ENCODE data around the gene NTRK3. TPM values are rescaled to one million over a fixed set of nuclear protein-coding genes. Genes with fewer than 3 reads are reported as not detected.

Gene NTRK3
- polyA plus RNA-seq, 1 donor (not counting 4 experiments of a cell fraction or from before 2014, with no cell fraction given) = not detected

DNA sequence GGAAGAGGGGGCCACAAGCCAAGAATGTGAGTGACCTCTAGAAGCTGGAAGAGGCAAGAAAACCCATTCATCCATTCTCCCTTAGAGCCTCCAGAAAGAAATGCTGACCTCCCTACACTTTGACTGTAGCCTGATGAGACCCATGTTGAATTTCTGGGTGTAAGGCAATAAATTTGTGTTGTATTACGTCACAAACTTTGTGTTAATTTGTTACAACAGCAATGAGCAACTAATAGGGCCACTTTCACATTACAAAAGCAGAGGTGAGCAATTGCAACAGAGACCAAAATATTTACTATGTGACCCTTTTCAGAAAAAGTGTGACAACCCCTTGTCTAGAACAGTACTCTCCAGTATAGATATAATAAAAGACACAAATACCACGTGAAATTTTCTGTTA lies 101.2 kb downstream of the NTRK3 start:
- dilution Hi-C loops (cut with MboI; ENCODE audit: extremely low pct_ligation_motif_present, low sequenced_read_pairs) = no loop called here

DNA sequence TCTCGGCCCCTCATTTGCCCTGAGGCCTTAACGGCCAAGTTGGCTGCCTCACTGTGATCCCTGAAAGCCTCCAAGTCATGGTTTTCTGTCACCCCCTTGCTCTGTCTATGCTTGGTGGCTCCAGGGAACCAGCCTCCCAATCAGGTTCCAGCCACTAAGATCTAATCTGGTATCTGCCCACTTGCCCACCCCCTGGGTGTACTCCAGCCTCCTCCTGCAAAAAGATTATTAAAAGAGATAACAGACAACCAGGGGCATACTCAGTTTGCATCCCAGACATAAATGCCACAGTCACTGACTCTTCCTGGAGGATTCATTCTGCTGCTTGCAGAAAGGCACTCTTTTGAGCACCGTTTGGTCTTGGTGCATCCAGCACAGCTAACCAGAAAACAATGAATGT lies 103.9 kb downstream of the NTRK3 start:
- no peaks in the 10 kb centered on the region for H3K36me3 ChIP-seq (ENCODE audit: control insufficient read depth in 2 of 2, extremely low read depth in 1 of 2, insufficient read depth in 2 of 2, low read length in 2 of 2)
- H3K27ac ChIP-seq (ENCODE audit: control insufficient read depth, insufficient read depth, low read length) = no peak overlapping the region
- H3K4me1 ChIP-seq (ENCODE audit: control insufficient read depth, extremely low read depth, insufficient read depth, low read length) = no peaks in the 10 kb centered on the region
- FAIRE-seq (no peak), DNase-seq (ENCODE audit: low read depth, low spot score) (no peak)
- H3K9ac ChIP-seq (ENCODE audit: control insufficient read depth, extremely low read depth, insufficient read depth, low read length) = no peak overlapping the region
- no peak overlapping the region for H2AFZ ChIP-seq (ENCODE audit: control insufficient read depth, low read length)
- H4K20me1 ChIP-seq (ENCODE audit: control insufficient read depth, extremely low read depth, insufficient read depth, low read length) = no peaks in the 10 kb centered on the region
- H3K4me2 ChIP-seq (ENCODE audit: control insufficient read depth, extremely low read depth, insufficient read depth, low read depth, low read length) = no peak overlapping the region
- TF ChIP-seq EZH2 (IDR thresholded peaks at IDR 0.05; ENCODE audit: low read length) = no peak
- TF ChIP-seq, protein P1, sequence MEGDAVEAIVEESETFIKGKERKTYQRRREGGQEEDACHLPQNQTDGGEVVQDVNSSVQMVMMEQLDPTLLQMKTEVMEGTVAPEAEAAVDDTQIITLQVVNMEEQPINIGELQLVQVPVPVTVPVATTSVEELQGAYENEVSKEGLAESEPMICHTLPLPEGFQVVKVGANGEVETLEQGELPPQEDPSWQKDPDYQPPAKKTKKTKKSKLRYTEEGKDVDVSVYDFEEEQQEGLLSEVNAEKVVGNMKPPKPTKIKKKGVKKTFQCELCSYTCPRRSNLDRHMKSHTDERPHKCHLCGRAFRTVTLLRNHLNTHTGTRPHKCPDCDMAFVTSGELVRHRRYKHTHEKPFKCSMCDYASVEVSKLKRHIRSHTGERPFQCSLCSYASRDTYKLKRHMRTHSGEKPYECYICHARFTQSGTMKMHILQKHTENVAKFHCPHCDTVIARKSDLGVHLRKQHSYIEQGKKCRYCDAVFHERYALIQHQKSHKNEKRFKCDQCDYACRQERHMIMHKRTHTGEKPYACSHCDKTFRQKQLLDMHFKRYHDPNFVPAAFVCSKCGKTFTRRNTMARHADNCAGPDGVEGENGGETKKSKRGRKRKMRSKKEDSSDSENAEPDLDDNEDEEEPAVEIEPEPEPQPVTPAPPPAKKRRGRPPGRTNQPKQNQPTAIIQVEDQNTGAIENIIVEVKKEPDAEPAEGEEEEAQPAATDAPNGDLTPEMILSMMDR (optimal IDR thresholded peaks at IDR 0.05 in 1 of 3, IDR thresholded peaks at IDR 0.05 in 1 of 3, conservative IDR thresholded peaks at IDR 0.05 in 1 of 3; ENCODE audit: extremely low read depth in 1 of 3, insufficient read depth in 2 of 3, low read length in 3 of 3) = no peak
- no peaks in the 10 kb centered on the region for H3K9me1 ChIP-seq (ENCODE audit: control insufficient read depth, extremely low read depth, insufficient read depth, low read length)
- H3K27me3 ChIP-seq (ENCODE audit: control insufficient read depth, extremely low read depth, insufficient read depth, low read length) = no peaks in the 10 kb centered on the region
- H3K9me3 ChIP-seq (ENCODE audit: control insufficient read depth, low read depth, low read length) = peaks cover 5% of the 10 kb centered on the region
- H3K4me3 ChIP-seq (ENCODE audit: control insufficient read depth in 2 of 3, extremely low read depth in 1 of 3, insufficient read depth in 2 of 3, low read depth in 1 of 3, low read length in 3 of 3) = no peak overlapping the region
- dilution Hi-C loops (cut with MboI; ENCODE audit: extremely low pct_ligation_motif_present, low sequenced_read_pairs) = no loop called here
- H3K79me2 ChIP-seq (ENCODE audit: control insufficient read depth, insufficient read depth, low read length) = no peaks in the 10 kb centered on the region

More for the DNA sequence above, 101.2 kb downstream of the NTRK3 start:
- H3K27ac ChIP-seq (ENCODE audit: control insufficient read depth, insufficient read depth, low read length) = no peak overlapping the region
- no peak overlapping the region for H2AFZ ChIP-seq (ENCODE audit: control insufficient read depth, low read length)
- no peaks in the 10 kb centered on the region for H3K79me2 ChIP-seq (ENCODE audit: control insufficient read depth, insufficient read depth, low read length)
- DNase-seq (ENCODE audit: low read depth, low spot score) (no peak), FAIRE-seq (no peak)
- no peak overlapping the region for H3K9ac ChIP-seq (ENCODE audit: control insufficient read depth, extremely low read depth, insufficient read depth, low read length)
- no peak overlapping the region for H3K4me2 ChIP-seq (ENCODE audit: control insufficient read depth, extremely low read depth, insufficient read depth, low read depth, low read length)
- H3K27me3 ChIP-seq (ENCODE audit: control insufficient read depth, extremely low read depth, insufficient read depth, low read length) = no peaks in the 10 kb centered on the region
- TF ChIP-seq, protein P1 (optimal IDR thresholded peaks at IDR 0.05 in 1 of 3, IDR thresholded peaks at IDR 0.05 in 1 of 3, conservative IDR thresholded peaks at IDR 0.05 in 1 of 3; ENCODE audit: extremely low read depth in 1 of 3, insufficient read depth in 2 of 3, low read length in 3 of 3) = no peak
- no peak for TF ChIP-seq EZH2 (IDR thresholded peaks at IDR 0.05; ENCODE audit: low read length)
- no peaks in the 10 kb centered on the region for H4K20me1 ChIP-seq (ENCODE audit: control insufficient read depth, extremely low read depth, insufficient read depth, low read length)
- H3K9me1 ChIP-seq (ENCODE audit: control insufficient read depth, extremely low read depth, insufficient read depth, low read length) = no peaks in the 10 kb centered on the region
- peaks cover 9% of the 10 kb centered on the region for H3K9me3 ChIP-seq (ENCODE audit: control insufficient read depth, low read depth, low read length)
- no peaks in the 10 kb centered on the region for H3K4me1 ChIP-seq (ENCODE audit: control insufficient read depth, extremely low read depth, insufficient read depth, low read length)
- H3K36me3 ChIP-seq (ENCODE audit: control insufficient read depth in 2 of 2, extremely low read depth in 1 of 2, insufficient read depth in 2 of 2, low read length in 2 of 2) = no peaks in the 10 kb centered on the region
- no peak overlapping the region for H3K4me3 ChIP-seq (ENCODE audit: control insufficient read depth in 2 of 3, extremely low read depth in 1 of 3, insufficient read depth in 2 of 3, low read depth in 1 of 3, low read length in 3 of 3)
